Astrocyte of the spinal cord (primary cell): ENCODE data around the gene ADCK1.

Source experiments
- DNase-seq: peaks from one replicate; pipeline ENCODE4 v3.0.0; 2011; ENCODE audit warnings: low read depth, low spot score
- H3K4me3 ChIP-seq: 2 replicates; pipeline ENCODE4 v1.5.1; 2011; ENCODE audit warnings: low read depth, mild to moderate bottlenecking, low read length, moderate library complexity
- in situ Hi-C: cut with HindIII; loops from 2 replicates; pipeline ENCODE4 v1.10.0; 2017; ENCODE audit warnings: low sequenced_read_pairs
- TF ChIP-seq, protein P1 (sequence below): IDR thresholded peaks from 2 replicates; pipeline ENCODE4 v1.5.1; 2012; ENCODE audit warnings: low read depth, mild to moderate bottlenecking, low read length, inconsistent platforms

ADCK1 gene

DNA sequence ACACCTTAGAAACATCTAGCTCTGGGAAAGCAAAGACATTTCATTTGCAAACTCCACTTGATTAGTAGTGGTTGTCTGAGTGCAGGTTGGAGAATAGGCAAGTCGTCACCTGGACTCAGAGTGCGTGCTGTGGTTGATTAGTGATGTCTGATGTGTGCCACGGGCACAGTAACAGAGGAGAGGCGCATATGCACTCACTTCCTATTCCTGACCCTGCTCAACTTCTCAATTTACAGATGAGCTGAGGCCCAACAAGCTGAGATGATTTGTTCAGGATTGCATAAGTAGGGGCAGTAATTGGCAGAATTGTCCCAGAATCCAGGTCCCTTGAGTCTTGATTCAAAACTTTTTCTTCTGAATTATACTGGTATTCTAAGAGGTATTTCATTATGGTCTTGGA is 44.9 kb downstream of the ADCK1 start:
- in situ Hi-C loops = no loop called here
- DNase-seq = no peak
- TF ChIP-seq, protein P1, sequence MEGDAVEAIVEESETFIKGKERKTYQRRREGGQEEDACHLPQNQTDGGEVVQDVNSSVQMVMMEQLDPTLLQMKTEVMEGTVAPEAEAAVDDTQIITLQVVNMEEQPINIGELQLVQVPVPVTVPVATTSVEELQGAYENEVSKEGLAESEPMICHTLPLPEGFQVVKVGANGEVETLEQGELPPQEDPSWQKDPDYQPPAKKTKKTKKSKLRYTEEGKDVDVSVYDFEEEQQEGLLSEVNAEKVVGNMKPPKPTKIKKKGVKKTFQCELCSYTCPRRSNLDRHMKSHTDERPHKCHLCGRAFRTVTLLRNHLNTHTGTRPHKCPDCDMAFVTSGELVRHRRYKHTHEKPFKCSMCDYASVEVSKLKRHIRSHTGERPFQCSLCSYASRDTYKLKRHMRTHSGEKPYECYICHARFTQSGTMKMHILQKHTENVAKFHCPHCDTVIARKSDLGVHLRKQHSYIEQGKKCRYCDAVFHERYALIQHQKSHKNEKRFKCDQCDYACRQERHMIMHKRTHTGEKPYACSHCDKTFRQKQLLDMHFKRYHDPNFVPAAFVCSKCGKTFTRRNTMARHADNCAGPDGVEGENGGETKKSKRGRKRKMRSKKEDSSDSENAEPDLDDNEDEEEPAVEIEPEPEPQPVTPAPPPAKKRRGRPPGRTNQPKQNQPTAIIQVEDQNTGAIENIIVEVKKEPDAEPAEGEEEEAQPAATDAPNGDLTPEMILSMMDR = no peak
- no peak overlapping the region for H3K4me3 ChIP-seq

DNA sequence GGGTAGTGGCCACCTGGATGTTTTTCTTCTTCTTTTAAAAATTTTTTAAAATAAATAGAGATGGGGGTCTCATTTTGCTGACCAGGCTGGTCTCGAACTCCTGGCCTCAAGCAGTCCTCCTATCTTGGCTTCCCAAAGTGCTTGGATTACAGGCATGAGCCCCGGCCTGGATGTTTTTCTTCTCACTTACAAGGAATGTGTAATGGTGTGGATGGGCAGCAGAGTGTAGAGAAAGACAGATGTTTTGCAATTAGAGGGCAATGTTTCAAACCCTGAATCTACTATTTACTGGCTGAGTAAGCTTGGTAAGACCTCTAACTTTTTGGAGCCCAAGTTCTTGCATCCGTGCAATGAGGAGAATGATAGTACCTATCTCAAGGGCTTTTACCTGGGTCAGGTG is 48.1 kb downstream of the ADCK1 start:
- no peak overlapping the region for H3K4me3 ChIP-seq
- in situ Hi-C loops = no loop called here
- TF ChIP-seq, protein P1 = no peak
- DNase-seq = no peak

- in situ Hi-C loops = no loop called here
- peak; percentile 60 for DNase-seq
- H3K4me3 ChIP-seq = no peak overlapping the region
- TF ChIP-seq, protein P1 = no peak
Measured at GRCh38 chr14:77849711-77850110, 49.8 kb downstream of the ADCK1 start.

DNA sequence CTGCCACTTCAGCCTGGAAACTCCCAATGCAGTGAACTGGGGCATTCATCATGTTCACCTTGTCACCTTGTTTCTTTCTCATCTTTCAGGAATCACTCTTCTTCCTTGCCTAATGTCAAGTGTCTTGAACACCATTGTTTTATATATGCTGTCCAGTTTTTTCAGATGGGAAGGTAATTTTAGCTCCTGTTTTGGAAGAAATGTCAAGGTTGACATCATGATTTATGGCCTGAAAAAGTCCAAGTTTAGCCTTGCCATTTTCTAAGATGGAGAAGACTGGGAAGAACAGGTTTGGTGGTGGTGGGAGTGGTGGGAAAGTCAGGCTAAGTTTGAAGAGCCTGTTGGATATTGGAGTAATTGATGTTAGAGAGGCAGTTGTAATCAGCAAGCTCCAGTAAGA is 54.0 kb downstream of the ADCK1 start:
- no peak overlapping the region for H3K4me3 ChIP-seq
- in situ Hi-C loops = no loop called here
- TF ChIP-seq, protein P1 = no peak
- no peak for DNase-seq

GRCh38 chr14:77856941-77857340 is 57.0 kb downstream of the ADCK1 start:
- in situ Hi-C loops = no loop called here
- DNase-seq = no peak
- TF ChIP-seq, protein P1 = no peak
- no peak overlapping the region for H3K4me3 ChIP-seq

DNA sequence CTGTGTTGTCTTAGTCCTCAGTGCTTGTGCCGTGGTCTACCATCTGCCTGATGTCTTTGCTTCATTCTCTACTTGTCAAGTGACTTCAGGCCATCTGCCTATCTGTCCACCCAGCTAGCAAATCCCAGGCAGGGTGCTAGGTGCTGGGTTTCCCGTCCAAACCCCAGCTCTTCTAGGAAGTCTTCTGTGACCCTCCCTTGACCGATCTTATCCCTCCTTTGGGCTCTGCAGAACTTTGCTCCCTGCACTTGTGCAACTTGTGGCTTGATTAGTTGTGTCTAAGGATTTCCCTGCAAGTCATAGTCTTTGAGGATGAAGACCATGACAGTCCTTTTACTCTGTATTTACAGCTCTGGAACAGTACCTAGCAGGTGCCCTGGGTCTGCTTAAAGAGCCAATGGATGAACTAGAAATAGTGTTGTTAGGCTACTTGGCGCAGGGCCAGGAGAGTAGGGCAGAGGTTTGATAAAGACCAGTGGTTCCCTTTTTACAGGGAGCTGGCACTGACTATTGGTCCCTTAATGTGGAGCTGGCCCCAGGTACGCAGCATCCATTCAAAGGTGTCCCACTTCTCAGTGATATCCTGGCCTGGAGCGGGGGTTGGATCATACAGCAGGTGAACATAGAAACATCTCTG is 60.1 kb downstream of the ADCK1 start:
- H3K4me3 ChIP-seq = no peak overlapping the region
- no peak for DNase-seq
- in situ Hi-C loops = no loop called here
- TF ChIP-seq, protein P1 = no peak

GRCh38 chr14:77861201-77861600 is 61.3 kb downstream of the ADCK1 start:
- no peak overlapping the region for H3K4me3 ChIP-seq
- no peak for DNase-seq

More at GRCh38 chr14:77861201-77861600, 61.3 kb downstream of the ADCK1 start:
- in situ Hi-C loops = no loop called here
- TF ChIP-seq, protein P1 = no peak
